Upper lobe of right lung (tissue), 1 donor: Measurements from ENCODE around the gene SLMAP. TPM values are rescaled to one million over a fixed set of nuclear protein-coding genes. Genes with fewer than 3 reads are reported as not detected.

Experiments used
- ATAC-seq: fragments of 200-7000 bp; cut with Tn5 transposase; one replicate; pipeline ENCODE4 v1.9.1; 2020; ENCODE audit warnings: mild to moderate bottlenecking, moderate library complexity
- DNase-seq: peaks from one replicate; pipeline ENCODE4 v3.0.0-alpha.2; 2020
- H3K27ac ChIP-seq: fragments of 200-600 bp; one replicate; pipeline ENCODE4 v1.8.0; 2022
- H3K27me3 ChIP-seq: fragments of 200-600 bp; one replicate; pipeline ENCODE4 v1.8.0; 2022; ENCODE audit warnings: mild to moderate bottlenecking
- H3K36me3 ChIP-seq: fragments of 200-600 bp; one replicate; pipeline ENCODE4 v1.8.0; 2022
- H3K4me1 ChIP-seq: fragments of 200-600 bp; one replicate; pipeline ENCODE4 v1.8.0; 2022
- H3K4me3 ChIP-seq: fragments of 200-600 bp; one replicate; pipeline ENCODE4 v1.8.0; 2022; ENCODE audit warnings: mild to moderate bottlenecking
- H3K9me3 ChIP-seq: fragments of 200-600 bp; one replicate; pipeline ENCODE4 v1.8.0; 2022
- CTCF ChIP-seq: fragments of 200-600 bp; IDR thresholded peaks from one replicate; pipeline ENCODE4 v1.8.0; 2022; ENCODE audit warnings: antibody characterized with exemption
- intact Hi-C: fragments of 100-400 bp; cut with DNase I; formaldehyde crosslinking; loops from one replicate; pipeline ENCODE4 v1.11.0; 2022
- total RNA-seq: library from RNA; stranded (reverse); fragmentation: NEBNext Ultra II Directional; extraction: Animal tissue kit (Norgen Biotek cat#: 25700); gene quantifications from one replicate; pipeline ENCODE4 v1.2.1, GENCODE V29; 2021
- donor health status: DM: no; HTN: yes; CAD: no; lungs with severe emphysema.

The SLMAP gene
- total RNA-seq, 1 donor from 2014 or later, result 65.2 TPM

- Histone ChIP-seq H3K36me3 (no peaks in the 10 kb centered on the region), H3K27me3 (no peaks in the 10 kb centered on the region), H3K27ac (no peak overlapping the region), H3K4me3 (no peak overlapping the region), H3K4me1 (no peaks in the 10 kb centered on the region), H3K9me3 (no peaks in the 10 kb centered on the region)
- TF ChIP-seq CTCF, result no peak
- intact Hi-C loops, result no loop called here
- DNase-seq (no peak), ATAC-seq (no peak)
These were observed 54.5 kb downstream of the SLMAP start for GRCh38 chr3:57810471-57811137.

- no peak overlapping the region for H3K27ac ChIP-seq
- H3K4me3 ChIP-seq, result no peak overlapping the region
- peaks cover 4% of the 10 kb centered on the region for H3K4me1 ChIP-seq
- no peak for DNase-seq
- TF ChIP-seq CTCF, result no peak
- no peaks in the 10 kb centered on the region for H3K27me3 ChIP-seq
- ATAC-seq, result no peak
- H3K9me3 ChIP-seq, result no peaks in the 10 kb centered on the region
- H3K36me3 ChIP-seq, result no peaks in the 10 kb centered on the region
- intact Hi-C loops, result no loop called here
These were observed 58.9 kb downstream of the SLMAP start for GRCh38 chr3:57815036-57815435.

- no peak overlapping the region for H3K27ac ChIP-seq
These were observed 60.5 kb downstream of the SLMAP start for GRCh38 chr3:57816471-57817095.

GRCh38 chr3:57818772-57819171 lies 62.7 kb downstream of the SLMAP start:
- Histone ChIP-seq H3K4me1 (peaks cover 10% of the 10 kb centered on the region), H3K36me3 (no peaks in the 10 kb centered on the region), H3K9me3 (no peaks in the 10 kb centered on the region), H3K4me3 (no peak overlapping the region), H3K27ac (no peak overlapping the region), H3K27me3 (no peaks in the 10 kb centered on the region)
- no peak for DNase-seq
- ATAC-seq, result no peak
- intact Hi-C loops, result no loop called here
- TF ChIP-seq CTCF, result no peak

More at GRCh38 chr3:57816471-57817095, 60.5 kb downstream of the SLMAP start:
- H3K9me3 ChIP-seq, result no peaks in the 10 kb centered on the region
- ATAC-seq (peak; percentile 56), DNase-seq (no peak)
- H3K4me3 ChIP-seq, result no peak overlapping the region
- H3K27me3 ChIP-seq, result no peaks in the 10 kb centered on the region
- TF ChIP-seq CTCF, result no peak
- no peaks in the 10 kb centered on the region for H3K36me3 ChIP-seq
- peaks cover 6% of the 10 kb centered on the region for H3K4me1 ChIP-seq
- intact Hi-C loops, result no loop called here

GRCh38 chr3:57820479-57820878 lies 64.4 kb downstream of the SLMAP start:
- H3K27me3 ChIP-seq, result no peaks in the 10 kb centered on the region
- peaks cover 10% of the 10 kb centered on the region for H3K4me1 ChIP-seq
- ATAC-seq (no peak), DNase-seq (no peak)
- no peaks in the 10 kb centered on the region for H3K36me3 ChIP-seq
- intact Hi-C loops, result no loop called here
- H3K27ac ChIP-seq, result no peak overlapping the region
- H3K4me3 ChIP-seq, result no peak overlapping the region
- no peak for TF ChIP-seq CTCF
- no peaks in the 10 kb centered on the region for H3K9me3 ChIP-seq
